ENCODE data around the gene TKFC. TPM values are rescaled to one million over a fixed set of nuclear protein-coding genes. Genes with fewer than 3 reads are reported as not detected.

TKFC gene
- total and polyA plus RNA-seq, 9 of the 15 experiments (the other 6 are each of a cell fraction or from before 2014, with no cell fraction given), result 2.0 to 61.7 (median 28.5) TPM

DNA sequence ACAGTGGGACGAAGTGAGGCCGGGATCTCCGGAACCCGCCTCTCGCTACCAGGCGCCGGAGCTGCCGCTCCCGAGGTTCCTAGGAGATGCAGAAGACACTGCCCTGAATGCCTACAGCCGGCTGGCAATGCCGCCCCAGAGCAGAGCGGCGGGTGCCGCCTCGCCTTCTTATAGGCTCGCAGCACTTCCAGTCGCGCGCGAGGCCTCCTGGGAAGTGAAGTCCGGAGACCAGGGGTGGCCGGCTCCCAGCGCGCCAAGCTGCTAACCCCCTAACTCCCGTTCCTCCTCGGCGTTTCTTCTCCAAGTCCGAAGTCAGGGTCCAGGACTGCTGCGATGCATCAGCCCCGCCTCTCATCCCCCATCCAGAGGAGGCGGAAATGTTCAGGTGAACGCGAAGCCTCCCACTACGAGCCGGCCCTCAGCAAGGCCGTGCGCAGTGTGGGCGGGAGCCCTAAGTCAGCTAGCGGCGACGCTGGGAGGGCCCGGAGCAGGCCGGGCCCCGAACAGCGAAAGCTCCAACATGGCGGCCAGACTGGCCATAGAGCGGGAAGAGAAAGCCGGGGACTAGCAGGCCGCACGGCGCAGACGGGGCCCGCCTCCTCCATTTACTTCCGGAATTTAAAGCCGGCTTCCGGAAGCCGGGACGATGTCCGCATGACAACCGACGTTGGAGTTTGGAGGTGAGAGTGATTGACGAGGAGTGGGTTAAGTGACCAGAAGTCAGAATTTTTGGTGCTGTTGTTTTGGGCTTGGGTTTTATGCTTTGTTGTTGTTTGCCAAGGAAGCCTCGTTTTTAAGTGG, 28.9 kb downstream of the TKFC start, which contains the start of the genes CYB561A3 and TMEM138 (continued):
- TF ChIP-seq DNMT1 (IDR thresholded peaks at IDR 0.05) (no peak), ARID2 (IDR thresholded peaks at IDR 0.05) (no peak), ZNF785 (CRISPR knock-in tag; IDR thresholded peaks at IDR 0.05) (no peak), ZNF12 (CRISPR knock-in tag; IDR thresholded peaks at IDR 0.05) (0 out of 2 replicates have a peak, but pooled peaks have one; percentile 50), NFE2L1 (tag; IDR thresholded peaks at IDR 0.05; ENCODE audit: borderline replicate concordance, low read depth) (no peak), ZNF3 (CRISPR knock-in tag; IDR thresholded peaks at IDR 0.05) (no peak), NFIC (IDR thresholded peaks at IDR 0.05) (peak; percentile 41), MAZ (CRISPR knock-in tag; conservative IDR thresholded peaks at IDR 0.05 in 1 of 2, IDR thresholded peaks at IDR 0.05 in 1 of 2) (peak; percentile 78 to 86), CTBP1 (IDR thresholded peaks at IDR 0.05; ENCODE audit: borderline replicate concordance) (peak; percentile 68), NUFIP1 (IDR thresholded peaks at IDR 0.05; ENCODE audit: partially characterized antibody) (no peak), CBX2 (IDR thresholded peaks at IDR 0.05; ENCODE audit: insufficient read depth, low read length, poor library complexity, severe bottlenecking) (no peak), PTBP1 (IDR thresholded peaks at IDR 0.05; ENCODE audit: low read depth, low read length) (no peak), ZNF24 (IDR thresholded peaks at IDR 0.05) (no peak; the same call in 1 of the 2 replicates), MYBL2 (IDR thresholded peaks at IDR 0.05; ENCODE audit: low read depth) (peak; percentile 83), MYBL2 (CRISPR knock-in tag; IDR thresholded peaks at IDR 0.05; ENCODE audit: borderline replicate concordance) (no peak), ZNF445 (CRISPR knock-in tag; IDR thresholded peaks at IDR 0.05; ENCODE audit: low read depth) (no peak), RFX1 (IDR thresholded peaks at IDR 0.05) (peak; percentile 67; the same call in 1 of the 2 replicates), FOXK2 (conservative IDR thresholded peaks at IDR 0.05 in 1 of 2, IDR thresholded peaks at IDR 0.05 in 1 of 2; ENCODE audit: low read depth in 2 of 2) (peak; percentile 25 to 57; a peak in 1 of 4 replicates), ZKSCAN3 (CRISPR knock-in tag; IDR thresholded peaks at IDR 0.05) (no peak), ZNF253 (CRISPR knock-in tag; conservative IDR thresholded peaks at IDR 0.05) (no peak), ZNF586 (CRISPR knock-in tag; conservative IDR thresholded peaks at IDR 0.05) (no peak), ZNF717 (CRISPR knock-in tag; IDR thresholded peaks at IDR 0.05) (no peak)
- TF ChIP-seq, protein P1, sequence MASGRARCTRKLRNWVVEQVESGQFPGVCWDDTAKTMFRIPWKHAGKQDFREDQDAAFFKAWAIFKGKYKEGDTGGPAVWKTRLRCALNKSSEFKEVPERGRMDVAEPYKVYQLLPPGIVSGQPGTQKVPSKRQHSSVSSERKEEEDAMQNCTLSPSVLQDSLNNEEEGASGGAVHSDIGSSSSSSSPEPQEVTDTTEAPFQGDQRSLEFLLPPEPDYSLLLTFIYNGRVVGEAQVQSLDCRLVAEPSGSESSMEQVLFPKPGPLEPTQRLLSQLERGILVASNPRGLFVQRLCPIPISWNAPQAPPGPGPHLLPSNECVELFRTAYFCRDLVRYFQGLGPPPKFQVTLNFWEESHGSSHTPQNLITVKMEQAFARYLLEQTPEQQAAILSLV (tag; IDR thresholded peaks at IDR 0.05), result no peak
- TF ChIP-seq, protein P2, sequence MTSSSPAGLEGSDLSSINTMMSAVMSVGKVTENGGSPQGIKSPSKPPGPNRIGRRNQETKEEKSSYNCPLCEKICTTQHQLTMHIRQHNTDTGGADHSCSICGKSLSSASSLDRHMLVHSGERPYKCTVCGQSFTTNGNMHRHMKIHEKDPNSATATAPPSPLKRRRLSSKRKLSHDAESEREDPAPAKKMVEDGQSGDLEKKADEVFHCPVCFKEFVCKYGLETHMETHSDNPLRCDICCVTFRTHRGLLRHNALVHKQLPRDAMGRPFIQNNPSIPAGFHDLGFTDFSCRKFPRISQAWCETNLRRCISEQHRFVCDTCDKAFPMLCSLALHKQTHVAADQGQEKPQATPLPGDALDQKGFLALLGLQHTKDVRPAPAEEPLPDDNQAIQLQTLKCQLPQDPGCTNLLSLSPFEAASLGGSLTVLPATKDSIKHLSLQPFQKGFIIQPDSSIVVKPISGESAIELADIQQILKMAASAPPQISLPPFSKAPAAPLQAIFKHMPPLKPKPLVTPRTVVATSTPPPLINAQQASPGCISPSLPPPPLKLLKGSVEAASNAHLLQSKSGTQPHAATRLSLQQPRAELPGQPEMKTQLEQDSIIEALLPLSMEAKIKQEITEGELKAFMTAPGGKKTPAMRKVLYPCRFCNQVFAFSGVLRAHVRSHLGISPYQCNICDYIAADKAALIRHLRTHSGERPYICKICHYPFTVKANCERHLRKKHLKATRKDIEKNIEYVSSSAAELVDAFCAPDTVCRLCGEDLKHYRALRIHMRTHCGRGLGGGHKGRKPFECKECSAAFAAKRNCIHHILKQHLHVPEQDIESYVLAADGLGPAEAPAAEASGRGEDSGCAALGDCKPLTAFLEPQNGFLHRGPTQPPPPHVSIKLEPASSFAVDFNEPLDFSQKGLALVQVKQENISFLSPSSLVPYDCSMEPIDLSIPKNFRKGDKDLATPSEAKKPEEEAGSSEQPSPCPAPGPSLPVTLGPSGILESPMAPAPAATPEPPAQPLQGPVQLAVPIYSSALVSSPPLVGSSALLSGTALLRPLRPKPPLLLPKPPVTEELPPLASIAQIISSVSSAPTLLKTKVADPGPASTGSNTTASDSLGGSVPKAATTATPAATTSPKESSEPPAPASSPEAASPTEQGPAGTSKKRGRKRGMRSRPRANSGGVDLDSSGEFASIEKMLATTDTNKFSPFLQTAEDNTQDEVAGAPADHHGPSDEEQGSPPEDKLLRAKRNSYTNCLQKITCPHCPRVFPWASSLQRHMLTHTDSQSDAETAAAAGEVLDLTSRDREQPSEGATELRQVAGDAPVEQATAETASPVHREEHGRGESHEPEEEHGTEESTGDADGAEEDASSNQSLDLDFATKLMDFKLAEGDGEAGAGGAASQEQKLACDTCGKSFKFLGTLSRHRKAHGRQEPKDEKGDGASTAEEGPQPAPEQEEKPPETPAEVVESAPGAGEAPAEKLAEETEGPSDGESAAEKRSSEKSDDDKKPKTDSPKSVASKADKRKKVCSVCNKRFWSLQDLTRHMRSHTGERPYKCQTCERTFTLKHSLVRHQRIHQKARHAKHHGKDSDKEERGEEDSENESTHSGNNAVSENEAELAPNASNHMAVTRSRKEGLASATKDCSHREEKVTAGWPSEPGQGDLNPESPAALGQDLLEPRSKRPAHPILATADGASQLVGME (CRISPR knock-in tag; IDR thresholded peaks at IDR 0.05), result no peak

Data from K562 (cell line).